ENCODE measurements around the gene SOX5.
"Not testable (repeated sequence)": the region's sequence is repeated elsewhere in the genome, so short reads cannot be mapped to it uniquely, and the experiment has no call there.

SOX5 gene

DNA sequence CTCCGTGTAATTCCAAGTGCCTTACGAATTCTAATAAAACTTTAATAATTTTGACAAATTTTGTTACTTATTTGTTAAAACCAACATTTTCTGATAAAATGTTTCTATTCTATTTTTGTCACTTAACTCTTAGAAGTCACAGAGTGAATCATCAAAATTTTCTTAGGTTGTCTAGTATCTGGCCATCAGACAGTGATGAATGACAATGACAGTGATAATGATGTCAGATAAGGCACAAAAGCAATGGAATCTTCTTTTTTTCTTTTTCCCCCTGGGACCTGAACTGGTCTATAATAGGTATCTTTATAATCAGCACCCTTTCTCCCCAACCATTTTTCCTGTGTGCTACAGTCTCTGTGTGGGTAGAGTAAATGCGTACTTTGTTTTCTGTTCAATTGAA is 407.3 kb downstream of the SOX5 start:
- no peak for DNase-seq (ENCODE audit: low read depth)

DNA sequence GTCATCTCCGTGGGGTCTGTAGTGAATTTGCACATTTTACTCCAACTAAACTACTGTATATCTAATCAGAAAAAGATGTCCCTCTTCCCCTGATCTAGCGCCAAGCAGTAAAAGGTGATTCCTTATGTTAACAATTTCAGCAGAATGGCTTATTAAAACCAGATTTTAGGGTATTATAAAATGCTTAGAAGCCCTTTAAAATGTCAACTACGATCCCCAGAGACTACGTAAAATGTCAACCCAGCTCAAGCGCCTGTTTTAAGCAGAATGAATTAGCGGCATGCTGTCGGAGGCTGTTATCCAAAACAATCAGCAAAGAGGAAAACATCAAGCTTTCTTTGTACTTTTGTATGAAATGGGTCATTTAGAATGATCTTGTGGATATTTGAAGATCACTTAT is 408.9 kb downstream of the SOX5 start:
- DNase-seq (ENCODE audit: low read depth): no peak

DNA sequence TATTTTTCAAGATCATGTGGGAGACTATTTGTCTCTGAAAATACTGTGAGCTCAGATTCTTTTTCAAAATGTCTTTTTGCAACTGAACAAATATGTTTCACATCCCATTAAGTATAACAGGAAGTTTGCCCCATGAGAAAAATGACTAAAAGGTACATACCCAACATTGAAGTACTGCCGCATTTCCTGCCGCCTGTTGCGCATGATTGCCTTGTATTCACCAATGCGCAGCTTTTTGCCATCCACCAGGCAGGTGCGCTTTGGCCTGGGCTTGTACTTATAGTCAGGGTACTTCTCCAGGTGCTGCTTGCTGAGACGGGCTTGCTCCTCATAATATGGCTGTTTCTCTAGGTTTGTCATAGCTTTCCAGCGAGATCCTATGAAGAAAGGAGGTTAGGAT is 413.2 kb downstream of the SOX5 start:
- DNase-seq (ENCODE audit: low read depth): no peak

DNA sequence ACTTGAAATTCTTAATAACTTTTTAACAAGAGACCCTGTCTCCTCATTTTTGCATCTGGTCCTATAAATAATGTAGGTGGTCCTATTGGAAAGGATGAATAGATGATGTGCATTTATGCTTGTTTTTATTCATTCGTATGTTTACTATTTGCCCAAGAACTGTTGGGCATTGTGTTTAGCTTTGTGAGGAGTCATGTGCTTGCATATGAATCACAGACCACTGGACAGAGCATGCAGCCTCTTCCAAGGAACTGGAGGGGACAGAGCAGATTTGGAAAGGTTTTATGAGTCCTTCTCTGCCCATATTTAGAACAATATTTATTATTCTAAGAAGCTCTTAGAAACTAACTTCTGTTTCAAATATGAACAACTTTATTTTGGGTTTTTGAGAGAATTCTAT is 414.0 kb downstream of the SOX5 start:
- no peak for DNase-seq (ENCODE audit: low read depth)

DNA sequence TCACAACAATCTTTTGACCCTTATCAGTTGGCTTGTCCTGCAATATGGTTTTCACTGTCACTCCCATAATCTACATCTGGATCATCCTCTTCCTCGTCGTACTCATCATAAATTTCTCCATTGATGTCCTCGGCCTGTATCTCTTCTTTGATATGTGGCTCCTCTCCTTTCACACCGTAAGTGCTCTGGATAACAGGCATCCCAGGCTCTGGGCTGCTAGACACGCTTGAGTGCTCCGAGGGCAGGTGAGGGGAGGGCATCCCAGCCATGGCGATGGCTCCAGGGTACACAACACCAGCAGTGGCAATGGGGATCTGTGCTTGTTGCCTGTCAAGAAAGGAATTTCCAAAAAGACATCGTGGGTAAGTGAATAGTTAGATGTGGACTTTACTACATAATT is 415.3 kb downstream of the SOX5 start:
- no peak for DNase-seq (ENCODE audit: low read depth)

DNA sequence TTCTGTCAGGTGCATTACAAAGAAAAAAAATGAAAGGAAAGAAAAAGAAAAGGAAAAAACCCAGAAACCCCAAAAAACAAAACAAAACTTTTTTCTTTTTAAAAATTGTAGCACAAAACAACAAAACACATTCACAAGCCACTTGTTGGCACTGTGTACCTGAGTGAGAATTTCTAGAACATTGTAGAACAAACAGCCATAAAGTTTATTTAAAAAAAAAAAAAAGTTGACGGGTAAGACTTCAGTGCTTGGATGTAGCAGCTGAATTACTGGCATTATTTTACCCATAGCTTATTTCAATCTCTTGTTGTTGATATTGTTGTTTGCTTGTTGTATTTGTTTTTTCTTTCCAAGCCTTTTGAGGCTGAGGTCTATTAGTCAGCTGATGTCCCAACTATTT is 415.8 kb downstream of the SOX5 start:
- no peak for DNase-seq (ENCODE audit: low read depth)

DNA sequence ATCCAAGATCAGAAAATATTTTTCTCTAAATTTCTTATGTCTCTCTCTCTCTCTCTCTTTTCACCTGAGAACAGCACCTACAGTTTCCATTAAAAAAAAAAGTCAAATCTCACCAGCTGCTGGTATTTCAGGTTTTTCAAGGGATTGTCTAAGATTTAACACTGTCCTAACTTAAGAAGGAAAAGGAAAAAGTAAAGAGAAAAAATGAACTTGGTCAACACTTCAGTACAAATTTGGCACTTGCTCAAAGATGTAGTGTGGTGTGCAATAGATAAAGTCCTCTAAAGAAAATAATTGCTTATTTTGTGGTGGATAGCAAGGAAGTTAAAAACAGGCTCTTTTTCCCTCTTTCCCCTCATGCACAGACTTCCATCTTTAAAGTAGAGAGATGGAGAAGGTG is 416.2 kb downstream of the SOX5 start:
- no peak for DNase-seq (ENCODE audit: low read depth)

DNA sequence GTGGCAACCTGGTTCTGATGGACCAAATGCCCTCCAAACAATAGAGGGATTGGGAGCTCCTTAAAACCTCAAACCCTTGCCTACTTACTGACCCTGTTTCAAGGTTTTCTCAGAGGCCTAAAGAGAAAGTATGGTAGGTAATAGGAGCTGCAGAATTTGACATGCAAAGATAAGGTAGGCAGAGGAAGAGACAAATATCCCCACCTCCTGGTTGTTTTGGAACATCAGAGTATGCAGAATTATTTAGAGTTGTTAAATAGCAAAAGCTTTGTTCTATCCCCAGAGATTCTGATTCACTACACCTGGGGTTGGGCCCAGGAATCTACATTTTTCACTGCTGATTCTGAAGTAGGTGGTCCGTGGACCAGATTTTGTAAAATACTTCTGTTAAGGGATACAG is 421.2 kb downstream of the SOX5 start:
- DNase-seq (ENCODE audit: low read depth): no peak

DNA sequence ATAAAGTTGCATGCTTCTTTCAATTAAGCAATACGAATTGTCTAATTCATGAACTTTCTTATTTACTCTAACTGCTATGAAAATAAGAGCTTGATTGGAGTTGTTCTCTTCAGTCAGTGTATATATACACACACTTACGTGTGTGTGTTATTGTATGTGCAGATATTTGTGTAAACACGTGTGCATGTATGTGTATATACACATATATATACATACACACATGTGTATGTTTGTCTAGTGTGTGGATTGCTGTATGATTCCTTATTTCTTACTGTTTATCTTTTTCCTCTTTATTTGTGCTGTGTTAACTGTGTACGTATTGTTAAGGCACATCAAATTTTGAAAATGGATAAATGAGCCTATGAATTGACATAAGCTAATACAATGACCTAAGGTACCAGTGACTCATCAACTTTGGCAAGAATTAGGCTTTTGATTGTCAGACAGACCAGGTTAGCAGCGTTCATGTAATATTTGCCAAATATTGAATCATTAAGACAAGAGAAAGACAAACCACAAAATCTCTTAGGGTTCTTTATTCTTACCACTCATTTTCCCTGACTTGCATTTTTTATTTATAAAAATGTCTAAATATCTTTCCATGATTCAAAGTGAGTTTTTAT is 423.9 kb downstream of the SOX5 start:
- DNase-seq (ENCODE audit: low read depth): no peak

DNA sequence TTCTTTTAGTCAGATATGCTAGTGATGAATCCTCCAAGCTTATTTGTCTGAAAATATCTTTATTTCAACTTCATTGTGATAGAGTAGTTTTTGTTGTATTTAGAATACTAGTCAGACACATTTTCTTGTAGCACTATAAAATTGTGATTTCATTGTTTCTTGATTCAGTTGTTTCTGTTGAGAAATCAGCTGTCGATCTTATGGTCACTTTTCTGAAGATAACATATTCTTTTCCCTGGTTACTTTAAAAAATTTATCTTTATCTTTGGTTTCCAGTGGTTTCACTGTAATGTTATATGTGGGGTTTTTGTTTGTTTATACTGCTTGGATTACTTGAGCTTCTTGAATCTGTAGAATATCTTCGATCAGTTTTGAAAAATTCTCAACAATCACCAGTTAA is 426.1 kb downstream of the SOX5 start:
- no peak for DNase-seq (ENCODE audit: low read depth)

DNA sequence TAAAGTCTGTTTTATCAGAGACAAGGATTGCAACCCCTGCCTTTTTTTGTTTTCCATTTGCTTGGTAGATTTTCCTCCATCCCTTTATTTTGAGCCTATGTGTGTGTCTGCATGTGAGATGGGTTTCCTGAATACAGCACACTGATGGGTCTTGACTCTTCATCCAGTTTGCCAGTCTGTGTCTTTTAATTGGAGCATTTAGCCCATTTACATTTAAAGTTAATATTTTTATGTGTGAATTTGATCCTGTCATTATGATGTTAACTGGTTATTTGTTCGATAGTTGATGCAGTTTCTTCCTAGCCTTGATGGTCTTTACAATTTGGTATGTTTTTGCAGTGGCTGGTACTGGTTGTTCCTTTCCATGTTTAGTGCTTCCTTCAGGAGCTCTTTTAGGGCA is 430.0 kb downstream of the SOX5 start:
- not testable (repeated sequence) for DNase-seq (ENCODE audit: low read depth)

DNA sequence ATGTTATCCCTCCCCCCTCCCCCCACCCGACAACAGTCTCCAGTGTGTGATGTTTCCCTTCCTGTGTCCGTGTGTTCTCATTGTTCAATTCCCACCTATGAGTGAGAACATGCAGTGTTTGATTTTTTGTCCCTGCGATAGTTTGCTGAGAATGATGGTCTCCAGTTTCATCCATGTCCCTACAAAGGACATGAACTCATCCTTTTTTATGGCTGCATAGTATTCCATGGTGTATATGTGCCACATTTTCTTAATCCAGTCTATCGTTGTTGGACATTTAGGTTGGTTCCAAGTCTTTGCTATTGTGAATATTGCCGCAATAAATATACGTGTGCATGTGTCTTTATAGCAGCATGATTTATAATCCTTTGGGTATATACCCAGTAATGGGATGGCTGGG is 433.7 kb downstream of the SOX5 start:
- not testable (repeated sequence) for DNase-seq (ENCODE audit: low read depth)

DNA sequence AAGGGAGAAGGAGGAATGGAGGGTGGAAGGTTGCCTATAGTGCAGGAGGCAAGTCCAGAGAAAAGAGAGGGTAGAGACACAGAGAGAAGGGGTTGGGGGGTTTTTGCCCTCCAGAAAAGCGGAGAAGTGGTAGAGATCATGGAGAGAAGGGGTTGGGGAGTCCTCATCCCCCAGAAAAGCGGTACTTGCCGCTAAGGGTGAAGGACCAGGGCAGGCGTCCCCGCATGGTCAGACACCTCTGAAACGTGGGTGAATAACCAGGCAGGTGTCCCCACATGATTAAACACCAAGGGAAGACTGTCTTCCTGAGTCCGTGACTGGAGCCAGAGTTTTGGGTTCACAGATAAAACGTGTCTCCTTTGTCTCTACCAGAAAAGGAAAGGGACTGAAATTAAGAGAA is 439.0 kb downstream of the SOX5 start:
- DNase-seq (ENCODE audit: low read depth): no peak

DNA sequence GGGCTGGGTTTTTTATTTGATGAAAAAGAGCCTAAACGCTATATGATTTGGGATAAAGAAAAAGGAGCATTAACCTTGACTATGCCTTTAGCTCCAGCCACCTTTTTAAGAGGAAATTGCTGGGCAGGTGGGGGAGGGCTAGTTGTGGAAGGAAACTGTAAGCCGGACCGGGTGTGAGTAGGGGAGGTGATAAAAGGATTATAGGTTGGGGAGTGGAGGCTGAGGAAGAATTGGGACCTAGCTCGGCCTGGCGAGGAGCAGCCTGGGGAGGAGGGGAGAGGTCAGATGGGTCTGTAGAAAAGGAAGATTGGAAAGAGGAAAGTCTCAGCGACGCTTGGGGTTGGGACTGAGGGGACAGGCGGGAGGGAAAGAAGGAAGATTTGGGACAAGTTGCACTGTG is 439.6 kb downstream of the SOX5 start:
- DNase-seq (ENCODE audit: low read depth): not testable (repeated sequence)

DNA sequence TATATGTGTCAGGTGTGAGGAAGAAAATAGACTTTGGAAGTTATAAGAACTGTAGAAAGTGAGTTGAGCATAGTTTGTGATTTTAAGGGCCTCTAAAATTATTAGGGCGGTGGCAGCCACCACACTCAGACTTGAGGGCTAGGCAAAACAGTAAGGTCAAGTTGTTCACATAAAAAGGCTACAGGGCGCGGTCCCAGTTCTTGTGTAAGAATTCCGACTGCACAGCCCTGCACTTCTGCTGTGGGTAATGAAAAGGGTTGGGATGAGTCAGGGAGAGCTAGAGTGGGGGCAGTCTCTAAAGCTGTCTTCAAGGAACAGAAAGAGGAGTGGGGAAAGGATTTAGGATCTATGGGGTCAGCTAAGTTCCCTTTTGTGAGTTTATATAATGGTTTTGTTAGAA is 441.7 kb downstream of the SOX5 start:
- DNase-seq (ENCODE audit: low read depth): not testable (repeated sequence)

DNA sequence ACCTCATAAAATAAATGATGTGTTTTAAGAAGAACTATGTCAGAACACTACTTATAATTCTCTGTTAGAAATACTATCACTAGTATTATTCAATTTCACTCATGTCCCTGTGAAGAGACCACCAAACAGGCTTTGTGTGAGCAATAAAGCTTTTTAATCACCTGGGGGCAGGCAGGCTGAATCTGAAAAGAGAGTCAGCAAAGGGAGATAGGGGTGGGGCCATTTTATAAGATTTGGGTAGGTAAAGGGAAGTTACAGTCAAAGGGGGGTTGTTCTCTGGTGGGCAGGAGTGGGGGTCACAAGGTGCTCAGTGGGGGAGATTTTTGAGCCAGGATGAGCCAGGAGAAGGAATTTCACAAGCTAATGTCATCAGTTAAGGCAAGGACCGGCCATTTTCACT is 443.7 kb downstream of the SOX5 start:
- not testable (repeated sequence) for DNase-seq (ENCODE audit: low read depth)

DNA sequence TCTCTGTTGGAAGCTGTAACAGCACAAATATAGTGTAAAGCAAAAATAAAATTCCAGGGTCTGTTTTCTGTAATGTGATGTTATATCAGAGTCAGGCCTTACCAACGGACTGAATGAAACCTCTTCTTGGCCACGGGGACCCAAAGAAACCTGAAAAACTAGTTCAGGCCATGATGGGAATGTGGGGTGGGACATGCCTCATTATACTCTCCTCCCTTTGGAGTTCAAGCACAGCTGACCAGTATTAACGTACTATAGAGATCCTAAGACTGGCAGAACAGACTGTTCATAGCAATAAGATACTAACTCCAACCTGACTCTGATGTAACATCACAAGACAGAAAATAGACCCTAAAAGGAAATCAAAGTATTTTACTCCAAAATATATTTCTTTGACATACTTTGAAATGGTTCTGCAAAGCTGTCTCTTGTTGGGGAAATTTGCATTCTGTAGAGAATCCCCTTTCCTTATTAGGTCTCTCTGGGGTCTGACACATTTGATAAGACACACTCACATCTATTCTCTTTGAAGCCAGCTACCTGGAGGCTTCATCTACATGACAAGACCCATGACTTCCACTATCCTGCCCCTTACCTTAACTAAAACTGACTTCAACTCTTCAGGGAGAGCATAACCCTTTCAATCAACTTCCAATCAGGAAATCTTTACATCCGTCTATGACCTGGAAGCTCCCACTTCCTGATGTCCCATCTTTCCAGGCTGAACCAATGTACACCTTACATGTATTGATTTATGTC is 444.6 kb downstream of the SOX5 start:
- no peak for DNase-seq (ENCODE audit: low read depth)

DNA sequence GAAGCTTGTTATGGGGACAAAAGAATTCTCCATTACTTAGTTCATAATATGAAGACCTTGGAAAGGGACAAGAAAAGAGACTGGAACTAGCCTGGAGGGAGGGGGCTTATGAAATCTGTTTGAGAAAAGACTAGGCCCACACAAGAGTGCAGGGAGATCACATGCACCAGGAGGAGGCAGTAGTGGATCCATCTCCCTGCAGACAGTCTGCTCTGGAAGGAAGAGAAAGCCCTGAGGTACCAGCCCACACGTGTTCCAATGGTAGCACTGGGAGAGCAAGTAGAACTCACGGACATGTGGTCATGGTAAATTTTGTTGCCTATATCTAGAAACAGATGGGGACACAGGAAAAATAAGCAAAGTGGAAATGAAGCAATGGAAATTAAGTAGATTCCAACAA is 445.4 kb downstream of the SOX5 start:
- no peak for DNase-seq (ENCODE audit: low read depth)

DNA sequence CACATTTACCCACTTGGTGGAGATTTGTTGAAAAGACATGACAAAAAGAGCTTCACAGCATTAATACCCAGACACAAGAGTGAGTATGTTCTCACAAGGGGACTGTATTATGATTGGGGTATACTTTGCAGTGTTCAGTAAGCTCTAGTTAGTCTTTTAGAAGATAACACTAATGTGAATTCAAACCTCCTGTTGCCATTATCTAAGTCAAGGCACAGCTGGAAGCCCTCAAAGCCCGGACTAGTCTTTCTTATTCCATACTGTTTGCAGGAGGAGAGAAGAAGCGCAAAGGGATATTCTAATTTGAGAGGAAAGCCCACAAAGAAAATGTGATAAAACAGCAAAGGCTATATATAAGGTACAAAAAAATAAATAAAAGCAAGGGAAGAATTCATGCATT is 445.9 kb downstream of the SOX5 start:
- no peak for DNase-seq (ENCODE audit: low read depth)

DNA sequence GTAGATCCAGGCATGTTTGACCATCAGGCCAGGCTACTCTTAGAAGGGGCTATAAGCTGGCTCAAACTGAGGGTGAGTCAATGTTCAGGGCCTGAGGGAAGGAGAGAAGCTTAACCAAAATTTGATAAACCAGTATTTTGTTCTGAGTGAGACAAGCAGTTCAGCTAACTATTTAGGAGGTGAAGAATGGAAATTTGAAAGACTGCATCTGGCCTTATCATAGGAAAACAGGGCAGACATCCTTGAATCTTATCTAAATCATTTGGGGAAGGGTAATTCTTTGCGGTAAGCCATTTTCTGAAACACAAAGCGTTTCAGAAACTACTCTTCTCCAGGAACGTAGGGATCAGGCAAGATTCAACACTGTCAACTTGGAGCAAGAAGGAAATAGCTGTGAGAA is 447.2 kb downstream of the SOX5 start:
- DNase-seq (ENCODE audit: low read depth): no peak

DNA sequence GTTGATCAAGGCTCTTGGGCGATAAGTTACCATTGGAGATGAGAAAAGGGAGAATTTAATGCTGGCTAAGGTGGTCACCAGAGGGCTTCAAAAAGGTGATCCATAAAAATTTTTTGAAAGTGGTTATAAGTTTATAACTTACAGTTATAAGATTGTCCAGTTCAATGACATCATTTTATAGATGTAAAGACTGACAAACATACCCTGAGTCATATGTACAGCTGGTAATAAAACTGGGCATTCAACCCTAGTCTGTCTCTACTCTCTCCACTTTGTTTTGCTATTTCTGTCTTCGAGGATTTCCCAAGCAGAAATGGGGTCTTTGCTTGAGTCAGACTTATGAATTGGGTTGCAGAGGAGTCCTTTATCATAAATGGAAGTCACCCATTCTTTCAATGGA is 454.0 kb downstream of the SOX5 start:
- no peak for DNase-seq (ENCODE audit: low read depth)

DNA sequence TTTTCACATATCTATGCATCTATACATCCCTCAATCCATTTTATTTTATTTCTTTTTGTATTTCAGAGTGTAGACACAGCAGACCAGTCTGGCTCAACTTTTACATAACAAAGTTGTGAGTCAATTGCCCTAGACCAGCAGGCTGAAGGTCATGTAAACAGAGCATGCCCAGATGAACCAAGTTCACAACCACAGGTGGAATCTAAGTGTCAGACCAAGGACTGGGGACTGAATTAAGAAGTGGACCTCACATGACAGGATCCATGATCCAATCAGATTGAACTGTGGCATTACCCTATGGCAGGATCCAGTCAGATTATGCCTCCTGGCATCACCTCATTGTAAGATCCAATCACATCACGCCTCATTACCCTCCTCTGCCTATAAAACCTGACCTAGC is 455.8 kb downstream of the SOX5 start:
- DNase-seq (ENCODE audit: low read depth): no peak

DNA sequence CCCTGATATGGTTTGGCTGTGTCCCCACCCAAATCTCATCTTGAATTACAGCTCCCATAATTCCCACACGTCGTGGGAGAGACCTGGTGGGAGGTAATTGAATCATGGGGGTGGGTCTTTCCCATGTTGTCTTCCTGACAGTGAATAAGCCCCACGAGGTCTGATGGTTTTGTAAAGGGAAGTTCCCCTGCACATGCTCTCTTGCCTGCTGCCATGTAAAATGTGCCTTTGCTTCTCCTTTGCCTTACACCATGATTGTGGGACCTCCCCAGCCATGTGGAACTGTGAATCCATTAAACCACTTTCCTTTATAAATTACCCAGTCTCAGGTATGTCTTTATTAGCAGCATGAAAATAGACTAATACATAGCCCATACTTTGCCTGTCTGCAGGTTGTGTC is 458.4 kb downstream of the SOX5 start:
- DNase-seq (ENCODE audit: low read depth): not testable (repeated sequence)

DNA sequence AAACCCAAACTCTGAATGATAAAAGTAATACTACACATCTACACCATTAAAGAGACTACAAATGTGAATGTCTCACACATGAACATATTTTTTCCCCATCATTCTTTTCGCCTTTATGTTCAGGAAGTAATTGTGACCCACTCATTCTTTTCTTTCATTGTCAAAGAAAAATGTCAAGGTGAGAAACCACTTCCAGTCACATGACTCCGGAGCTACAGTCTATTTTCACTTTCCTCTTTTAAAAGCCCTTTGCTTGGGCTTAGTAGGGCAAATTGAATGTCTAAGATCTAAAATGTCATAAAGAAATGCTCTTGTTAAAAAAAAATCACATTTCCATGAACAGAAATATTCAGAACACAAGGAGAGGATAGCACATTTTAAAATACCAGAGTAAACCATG is 461.3 kb downstream of the SOX5 start:
- no peak for DNase-seq (ENCODE audit: low read depth)
